Kidney (tissue), 14 donors: ENCODE data around the gene DYNAP. TPM values are rescaled to one million over a fixed set of nuclear protein-coding genes. Genes with fewer than 3 reads are reported as not detected.

ENCODE experiments used
- DNase-seq, 5 donors: peaks; one replicate each; pipeline ENCODE4 v3.0.0-alpha.2; 2013 to 2020
- FAIRE-seq: peaks from 2 replicates; lab custom pipeline; 2012; peaks lifted over from hg19 to GRCh38; lab: Jason Lieb, UNC
- H3K27ac ChIP-seq, 2 donors: one replicate each; pipeline ENCODE4 v1.7.0; 2013; ENCODE audit warnings: low read depth in 2 of 2, low read length in 2 of 2, inconsistent platforms in 1 of 2
- H3K27me3 ChIP-seq: one replicate; pipeline ENCODE4 v1.7.1; 2013; ENCODE audit warnings: low read length, inconsistent platforms; ENCODE audit not compliant: control insufficient read depth, insufficient read depth
- H3K36me3 ChIP-seq, 3 donors: one replicate each; pipeline versions ENCODE4 v1.7.0 to v1.7.1; 2013; ENCODE audit warnings: low read length in 3 of 3, control low read depth in 1 of 3, inconsistent platforms in 1 of 3; ENCODE audit not compliant: insufficient read depth in 3 of 3, control insufficient read depth in 2 of 3
- H3K4me1 ChIP-seq, 3 donors: one replicate each; pipeline versions ENCODE4 v1.7.0 to v1.7.1; 2013; ENCODE audit warnings: low read length in 3 of 3, inconsistent platforms in 1 of 3, low read depth in 1 of 3; ENCODE audit not compliant: control insufficient read depth in 2 of 3, insufficient read depth in 2 of 3
- H3K4me3 ChIP-seq, 3 donors: one replicate each; pipeline versions ENCODE4 v1.7.0 to v1.8.1; 2013; ENCODE audit warnings: low read length in 3 of 3, control low read depth in 1 of 3, inconsistent platforms in 1 of 3
- H3K9ac ChIP-seq, 3 donors: one replicate each; pipeline versions ENCODE4 v1.7.0 to v1.7.1; 2013; ENCODE audit warnings: low read length in 3 of 3, control low read depth in 1 of 3, inconsistent platforms in 1 of 3
- H3K9me3 ChIP-seq, 3 donors: one replicate each; pipeline versions ENCODE4 v1.7.0 to v1.7.1; 2013; ENCODE audit warnings: low read length in 3 of 3, control low read depth in 1 of 3, inconsistent platforms in 1 of 3; ENCODE audit not compliant: control insufficient read depth in 2 of 3, insufficient read depth in 1 of 3
- intact Hi-C: fragments of 100-400 bp; cut with DNase I; formaldehyde crosslinking; loops from one replicate; pipeline ENCODE4 v1.11.1; 2022
- polyA plus RNA-seq: library from polyadenylated mRNA; stranded (reverse); fragments of 350-450 nt; fragmentation: Illumina TruSeq; extraction: RNeasy Lipid Tissue Mini Kit (QIAGEN cat#74804); gene quantifications from one replicate; pipeline ENCODE4 v1.2.3, GENCODE V29; 2014; ENCODE audit warnings: low read depth, low replicate concordance; ENCODE audit not compliant: insufficient read depth
- total RNA-seq: library from RNA; stranded (reverse); fragmentation: NEBNext Ultra II Directional; extraction: Animal tissue kit (Norgen Biotek cat#: 25700); gene quantifications from one replicate; pipeline ENCODE4 v1.2.1, GENCODE V29; 2021
- TF ChIP-seq, protein P1 (sequence below): IDR thresholded peaks from 3 replicates; pipeline ENCODE4 v1.5.1; 2012; ENCODE audit warnings: mild to moderate bottlenecking, moderate library complexity, borderline replicate concordance; ENCODE audit not compliant: insufficient read depth; ENCODE audit errors: extremely low read depth
- donor health status: control.
- donor health status: control.
- donor health status: control.
- donor health status: control.
- donor health status: control.
- donor health status: DM: yes; HTN: yes; CAD: no.
- donor health status: Normal renal cell carcinoma (clear cell type).

DYNAP gene
- total and polyA plus RNA-seq, 2 donors from 2014 or later: not detected

DNA sequence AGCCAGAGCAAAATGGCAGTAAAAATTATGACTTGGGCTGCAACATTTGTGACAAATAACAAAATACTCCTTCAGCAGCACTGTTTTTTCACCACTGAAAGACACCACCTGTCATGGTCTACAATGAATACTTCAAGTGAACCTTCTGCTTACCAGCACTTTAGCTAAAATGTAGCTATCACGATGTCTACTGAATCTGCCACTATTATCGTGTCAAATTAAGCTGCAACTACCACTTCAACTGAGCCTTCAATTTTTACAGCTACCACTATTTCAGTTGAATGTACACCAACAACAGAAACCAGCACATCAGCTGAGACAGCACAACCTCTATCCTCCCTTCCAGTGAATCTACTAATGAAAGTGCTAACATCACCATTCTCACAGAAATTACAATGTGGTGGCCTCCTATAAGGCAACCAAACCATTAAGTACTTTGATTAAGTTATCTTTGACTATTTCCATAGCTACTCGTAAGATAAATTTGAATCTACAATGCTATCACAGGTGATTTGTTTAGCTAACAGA, 10.8 kb upstream of the DYNAP start:
- DNase-seq (no peak), FAIRE-seq (no peak)
- H3K27ac ChIP-seq: no peak overlapping the region
- intact Hi-C loops: no loop called here
- no peak overlapping the region for H3K4me3 ChIP-seq
- H3K27me3 ChIP-seq: no peaks in the 10 kb centered on the region
- TF ChIP-seq, protein P1, sequence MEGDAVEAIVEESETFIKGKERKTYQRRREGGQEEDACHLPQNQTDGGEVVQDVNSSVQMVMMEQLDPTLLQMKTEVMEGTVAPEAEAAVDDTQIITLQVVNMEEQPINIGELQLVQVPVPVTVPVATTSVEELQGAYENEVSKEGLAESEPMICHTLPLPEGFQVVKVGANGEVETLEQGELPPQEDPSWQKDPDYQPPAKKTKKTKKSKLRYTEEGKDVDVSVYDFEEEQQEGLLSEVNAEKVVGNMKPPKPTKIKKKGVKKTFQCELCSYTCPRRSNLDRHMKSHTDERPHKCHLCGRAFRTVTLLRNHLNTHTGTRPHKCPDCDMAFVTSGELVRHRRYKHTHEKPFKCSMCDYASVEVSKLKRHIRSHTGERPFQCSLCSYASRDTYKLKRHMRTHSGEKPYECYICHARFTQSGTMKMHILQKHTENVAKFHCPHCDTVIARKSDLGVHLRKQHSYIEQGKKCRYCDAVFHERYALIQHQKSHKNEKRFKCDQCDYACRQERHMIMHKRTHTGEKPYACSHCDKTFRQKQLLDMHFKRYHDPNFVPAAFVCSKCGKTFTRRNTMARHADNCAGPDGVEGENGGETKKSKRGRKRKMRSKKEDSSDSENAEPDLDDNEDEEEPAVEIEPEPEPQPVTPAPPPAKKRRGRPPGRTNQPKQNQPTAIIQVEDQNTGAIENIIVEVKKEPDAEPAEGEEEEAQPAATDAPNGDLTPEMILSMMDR: no peak
- no peaks in the 10 kb centered on the region for H3K36me3 ChIP-seq
- H3K9me3 ChIP-seq: no peaks in the 10 kb centered on the region
- no peaks in the 10 kb centered on the region for H3K4me1 ChIP-seq
- H3K9ac ChIP-seq: no peak overlapping the region

DNA sequence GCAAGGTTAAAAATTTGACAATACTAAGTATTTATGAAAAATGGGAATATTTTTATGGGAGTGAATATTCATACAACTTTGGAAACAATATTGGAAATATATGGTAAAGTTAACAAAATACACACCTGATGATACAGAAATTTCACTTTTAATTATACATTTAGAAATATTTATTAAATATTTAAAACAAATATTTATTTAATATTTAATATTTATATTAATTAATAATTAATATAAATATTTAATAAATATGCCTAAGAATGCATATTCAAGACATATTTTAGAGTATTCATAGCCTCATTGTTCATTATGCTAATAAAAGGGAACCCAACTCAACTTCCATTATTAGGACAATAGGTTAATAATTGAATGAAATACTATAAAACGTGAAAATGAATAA, 7.0 kb upstream of the DYNAP start:
- Histone ChIP-seq H3K9me3 (no peaks in the 10 kb centered on the region), H3K9ac (no peak overlapping the region), H3K4me3 (no peak overlapping the region), H3K27me3 (no peaks in the 10 kb centered on the region), H3K36me3 (no peaks in the 10 kb centered on the region), H3K27ac (no peak overlapping the region), H3K4me1 (no peaks in the 10 kb centered on the region)
- FAIRE-seq (peak; percentile 90), DNase-seq (no peak)
- TF ChIP-seq, protein P1: no peak
- intact Hi-C loops: no loop called here

DNA sequence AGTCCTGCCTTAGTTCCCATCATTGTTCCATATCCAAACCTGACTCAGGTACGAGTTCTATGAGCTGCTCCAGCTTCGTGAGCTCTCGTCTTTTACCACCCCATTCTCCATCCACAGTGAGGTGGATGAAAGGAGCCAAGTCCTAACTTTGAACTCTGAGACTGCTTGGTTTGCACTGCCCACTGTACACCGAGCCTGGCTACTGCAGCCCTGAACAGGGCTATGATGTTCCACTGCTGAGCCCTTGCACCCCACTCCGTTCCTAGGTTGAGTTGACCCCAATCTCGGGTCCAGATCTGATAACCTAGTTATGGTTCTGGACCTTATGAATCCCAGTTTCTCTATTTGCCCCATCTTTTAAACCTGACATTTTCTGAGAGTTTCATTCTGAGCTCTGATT, 5.3 kb upstream of the DYNAP start:
- no peak overlapping the region for H3K9ac ChIP-seq
- FAIRE-seq: no peak
- DNase-seq: no peak
- H3K27me3 ChIP-seq: no peaks in the 10 kb centered on the region
- no peak overlapping the region for H3K4me3 ChIP-seq
- no peaks in the 10 kb centered on the region for H3K4me1 ChIP-seq
- intact Hi-C loops: no loop called here
- H3K9me3 ChIP-seq: no peaks in the 10 kb centered on the region
- no peak overlapping the region for H3K27ac ChIP-seq
- TF ChIP-seq, protein P1: no peak
- no peaks in the 10 kb centered on the region for H3K36me3 ChIP-seq

DNA sequence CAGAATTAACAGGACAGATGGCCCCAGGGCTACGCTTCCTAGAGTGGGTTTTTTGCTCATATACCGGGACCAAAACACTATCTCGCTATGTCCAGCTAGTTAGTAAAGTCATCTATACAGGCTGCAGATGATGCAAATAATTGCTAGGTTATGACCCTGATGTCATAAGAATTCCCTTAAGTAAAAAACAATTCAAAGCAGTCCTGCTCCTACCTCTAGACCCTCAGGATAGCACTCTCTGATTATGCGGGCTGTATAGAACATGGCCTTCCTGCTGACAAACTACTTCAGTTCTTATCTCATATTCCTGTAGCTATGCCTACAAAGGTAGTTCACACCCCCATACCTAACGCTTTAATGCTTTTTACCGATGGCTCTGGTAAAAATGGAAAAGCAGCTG, 13.2 kb downstream of the DYNAP start:
- DNase-seq: no peak
- TF ChIP-seq, protein P1: no peak
- no peaks in the 10 kb centered on the region for H3K9me3 ChIP-seq
- no peak overlapping the region for H3K27ac ChIP-seq
- intact Hi-C loops: no loop called here
- no peaks in the 10 kb centered on the region for H3K4me1 ChIP-seq
- no peaks in the 10 kb centered on the region for H3K36me3 ChIP-seq
- H3K9ac ChIP-seq: no peak overlapping the region
- no peaks in the 10 kb centered on the region for H3K27me3 ChIP-seq
- H3K4me3 ChIP-seq: no peak overlapping the region
- no peak for FAIRE-seq
